ENCODE results near the gene AMN.

The AMN gene

DNA sequence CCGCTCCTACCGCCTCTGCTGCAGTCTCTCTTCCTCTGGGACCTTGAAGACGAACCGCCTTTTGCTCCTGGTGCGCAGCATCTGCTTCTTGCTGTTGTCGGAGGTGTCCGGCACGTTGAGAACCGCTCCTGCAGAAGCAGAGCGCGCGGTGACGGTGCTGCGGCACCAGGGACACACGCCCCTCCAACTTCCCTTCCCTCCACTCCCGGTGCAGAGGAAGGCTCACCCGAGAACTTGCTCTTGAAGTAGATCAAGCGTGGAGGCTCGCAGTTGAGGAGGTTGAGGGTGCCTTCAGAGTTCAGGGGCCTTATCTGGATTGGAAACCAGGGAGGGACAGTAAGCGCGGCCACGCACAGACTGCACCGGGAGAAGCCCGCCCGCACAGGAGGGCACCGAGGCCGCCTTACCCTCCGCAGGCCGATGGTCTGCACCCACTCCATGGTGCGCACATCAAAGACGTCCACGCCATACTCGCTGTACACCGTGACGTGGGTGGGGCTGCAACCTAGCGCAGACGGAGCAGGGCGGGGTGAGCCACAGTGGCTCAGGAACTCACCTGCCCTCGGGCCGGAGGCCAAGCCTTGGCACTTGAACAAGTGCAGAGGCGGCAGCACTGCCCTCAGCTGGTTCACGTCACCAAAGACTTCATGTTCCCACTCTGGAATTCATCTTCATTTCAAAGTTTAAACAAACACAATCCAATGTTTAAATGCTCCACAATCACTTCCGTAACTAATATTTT is 17.5 kb downstream of the AMN start:
- Histone ChIP-seq H4K20me1 (ENCODE audit: control insufficient read depth, insufficient read depth, low read depth, low read length) (no peaks in the 10 kb centered on the region), H3K9me3 (ENCODE audit: control insufficient read depth, insufficient read depth, low read length) (no peaks in the 10 kb centered on the region), H3K79me2 (ENCODE audit: control insufficient read depth, low read length) (no peaks in the 10 kb centered on the region), H3K36me3 (ENCODE audit: control insufficient read depth, low read length) (no peaks in the 10 kb centered on the region), H3K27me3 (ENCODE audit: control insufficient read depth, low read length) (no peaks in the 10 kb centered on the region), H3K27ac (ENCODE audit: low read depth, low read length) (no peak overlapping the region), H3K4me3 (ENCODE audit: low read length) (no peak overlapping the region), H3F3A (ENCODE audit: control insufficient read depth, insufficient read depth) (peaks cover 24% of the 10 kb centered on the region), H3K4me1 (ENCODE audit: control insufficient read depth, low read length) (peaks cover 68% of the 10 kb centered on the region), H3K4me2 (ENCODE audit: low read length) (no peak overlapping the region), H3K9me2 (replicated peaks; ENCODE audit: control insufficient read depth, low read length) (no peaks in the 10 kb centered on the region)
- no peak for TF ChIP-seq EZH2phosphoT487 (IDR thresholded peaks at IDR 0.05; ENCODE audit: borderline replicate concordance, low read length)
- TF ChIP-seq, protein P1, sequence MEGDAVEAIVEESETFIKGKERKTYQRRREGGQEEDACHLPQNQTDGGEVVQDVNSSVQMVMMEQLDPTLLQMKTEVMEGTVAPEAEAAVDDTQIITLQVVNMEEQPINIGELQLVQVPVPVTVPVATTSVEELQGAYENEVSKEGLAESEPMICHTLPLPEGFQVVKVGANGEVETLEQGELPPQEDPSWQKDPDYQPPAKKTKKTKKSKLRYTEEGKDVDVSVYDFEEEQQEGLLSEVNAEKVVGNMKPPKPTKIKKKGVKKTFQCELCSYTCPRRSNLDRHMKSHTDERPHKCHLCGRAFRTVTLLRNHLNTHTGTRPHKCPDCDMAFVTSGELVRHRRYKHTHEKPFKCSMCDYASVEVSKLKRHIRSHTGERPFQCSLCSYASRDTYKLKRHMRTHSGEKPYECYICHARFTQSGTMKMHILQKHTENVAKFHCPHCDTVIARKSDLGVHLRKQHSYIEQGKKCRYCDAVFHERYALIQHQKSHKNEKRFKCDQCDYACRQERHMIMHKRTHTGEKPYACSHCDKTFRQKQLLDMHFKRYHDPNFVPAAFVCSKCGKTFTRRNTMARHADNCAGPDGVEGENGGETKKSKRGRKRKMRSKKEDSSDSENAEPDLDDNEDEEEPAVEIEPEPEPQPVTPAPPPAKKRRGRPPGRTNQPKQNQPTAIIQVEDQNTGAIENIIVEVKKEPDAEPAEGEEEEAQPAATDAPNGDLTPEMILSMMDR (IDR thresholded peaks at IDR 0.05; ENCODE audit: low read depth, low read length, poor library complexity, severe bottlenecking): no peak

DNA sequence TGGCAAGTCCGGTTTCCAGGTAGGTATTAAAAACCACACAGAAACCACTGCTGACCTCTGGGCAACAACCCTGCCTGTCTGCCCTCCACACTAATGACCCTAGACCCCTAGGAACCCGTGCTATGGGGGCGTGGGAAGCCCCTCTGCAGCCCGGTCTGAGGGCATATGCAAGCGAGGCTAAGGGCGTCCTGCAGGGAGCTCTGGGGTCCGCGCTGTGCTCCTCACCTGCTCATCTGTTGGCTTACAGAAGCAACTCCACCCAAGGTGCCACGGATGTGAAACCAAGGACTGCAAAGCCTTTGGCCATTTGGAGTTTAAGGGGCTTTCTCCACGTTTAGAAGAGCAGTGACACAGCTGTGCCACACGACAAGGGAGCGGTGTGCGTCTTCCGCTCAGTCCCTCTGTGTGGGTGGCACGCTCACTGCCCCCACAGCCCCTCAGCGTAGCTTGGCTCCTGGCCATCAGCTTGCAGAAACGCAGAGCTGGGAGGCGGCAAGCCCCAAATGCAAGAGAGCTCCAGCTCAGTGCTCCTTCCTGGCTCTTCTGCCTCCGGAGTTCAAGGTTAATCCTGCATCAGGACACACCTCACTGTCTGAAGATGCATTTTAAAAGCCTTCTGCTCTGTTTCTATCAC is 18.4 kb downstream of the AMN start:
- H3K4me1 ChIP-seq (ENCODE audit: control insufficient read depth, low read length): peaks cover 62% of the 10 kb centered on the region
- peak overlapping the region; percentile 44 for H3K4me2 ChIP-seq (ENCODE audit: low read length)
- TF ChIP-seq, protein P1 (IDR thresholded peaks at IDR 0.05; ENCODE audit: low read depth, low read length, poor library complexity, severe bottlenecking): no peak
- TF ChIP-seq EZH2phosphoT487 (IDR thresholded peaks at IDR 0.05; ENCODE audit: borderline replicate concordance, low read length): no peak
- H3K27me3 ChIP-seq (ENCODE audit: control insufficient read depth, low read length): no peaks in the 10 kb centered on the region
- H3K27ac ChIP-seq (ENCODE audit: low read depth, low read length): peak overlapping the region; percentile 70
- no peaks in the 10 kb centered on the region for H3K79me2 ChIP-seq (ENCODE audit: control insufficient read depth, low read length)
- no peaks in the 10 kb centered on the region for H4K20me1 ChIP-seq (ENCODE audit: control insufficient read depth, insufficient read depth, low read depth, low read length)
- H3K9me2 ChIP-seq (replicated peaks; ENCODE audit: control insufficient read depth, low read length): no peaks in the 10 kb centered on the region
- H3K9me3 ChIP-seq (ENCODE audit: control insufficient read depth, insufficient read depth, low read length): no peaks in the 10 kb centered on the region
- peaks cover 15% of the 10 kb centered on the region for H3F3A ChIP-seq (ENCODE audit: control insufficient read depth, insufficient read depth)
- no peaks in the 10 kb centered on the region for H3K36me3 ChIP-seq (ENCODE audit: control insufficient read depth, low read length)
- peak overlapping the region; percentile 19; the same call in 1 of the 2 replicates for H3K4me3 ChIP-seq (ENCODE audit: low read length)

- Histone ChIP-seq H4K20me1 (ENCODE audit: control insufficient read depth, insufficient read depth, low read depth, low read length) (no peaks in the 10 kb centered on the region), H3F3A (ENCODE audit: control insufficient read depth, insufficient read depth) (peaks cover 8% of the 10 kb centered on the region), H3K79me2 (ENCODE audit: control insufficient read depth, low read length) (no peaks in the 10 kb centered on the region), H3K27ac (ENCODE audit: low read depth, low read length) (peak overlapping the region; percentile 70), H3K9me2 (replicated peaks; ENCODE audit: control insufficient read depth, low read length) (no peaks in the 10 kb centered on the region), H3K27me3 (ENCODE audit: control insufficient read depth, low read length) (no peaks in the 10 kb centered on the region), H3K4me3 (ENCODE audit: low read length) (peak overlapping the region; percentile 19), H3K4me2 (ENCODE audit: low read length) (peak overlapping the region; percentile 44), H3K36me3 (ENCODE audit: control insufficient read depth, low read length) (no peaks in the 10 kb centered on the region), H3K9me3 (ENCODE audit: control insufficient read depth, insufficient read depth, low read length) (no peaks in the 10 kb centered on the region), H3K4me1 (ENCODE audit: control insufficient read depth, low read length) (peaks cover 61% of the 10 kb centered on the region)
- TF ChIP-seq, protein P1 (IDR thresholded peaks at IDR 0.05; ENCODE audit: low read depth, low read length, poor library complexity, severe bottlenecking): no peak
- TF ChIP-seq EZH2phosphoT487 (IDR thresholded peaks at IDR 0.05; ENCODE audit: borderline replicate concordance, low read length): no peak
Measured at GRCh38 chr14:102941419-102942011, 19.1 kb downstream of the AMN start.

Measured in DOHH2 (cell line).